NOMO-1 treated with DMSO at 0.1 percent for 48 hours (cell line): ENCODE results near the gene PELI2.
A peak's percentile ranks its signal among the peaks of the same experiment; 100 is the strongest.

ENCODE experiments used
- DNase-seq: peaks from one replicate; lab custom pipeline; 2025; ENCODE audit not compliant: unreplicated experiment; lab: John Stamatoyannopoulos, UW

PELI2 gene

GRCh38 chr14:56333359-56334292, 215.4 kb downstream of the PELI2 start:
- DNase-seq = peak; percentile 62

DNA sequence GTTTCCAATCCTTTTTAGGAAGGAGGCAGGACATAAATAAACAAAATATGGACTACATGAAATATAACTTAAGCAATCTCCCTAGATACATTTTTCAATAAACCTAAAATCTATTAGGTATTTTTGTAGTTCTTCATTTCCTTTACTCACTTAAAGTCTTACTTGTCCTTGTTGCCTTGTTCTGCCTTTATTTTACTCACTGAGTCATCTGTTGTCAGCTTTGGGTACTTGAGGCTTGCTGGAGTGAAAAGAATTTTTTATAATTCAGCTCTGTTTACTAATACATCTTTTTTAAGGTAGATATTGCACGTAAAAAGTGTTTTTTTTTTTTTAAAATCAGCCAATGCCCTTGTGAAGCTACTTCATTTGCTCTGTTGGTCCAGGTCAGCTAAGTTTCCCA, 216.2 kb downstream of the PELI2 start:
- DNase-seq = no peak

- no peak for DNase-seq
Observed at GRCh38 chr14:56338674-56339073, 220.5 kb downstream of the PELI2 start.

- peak; percentile 98 for DNase-seq
Observed at GRCh38 chr14:56339855-56340701, 221.9 kb downstream of the PELI2 start.

DNA sequence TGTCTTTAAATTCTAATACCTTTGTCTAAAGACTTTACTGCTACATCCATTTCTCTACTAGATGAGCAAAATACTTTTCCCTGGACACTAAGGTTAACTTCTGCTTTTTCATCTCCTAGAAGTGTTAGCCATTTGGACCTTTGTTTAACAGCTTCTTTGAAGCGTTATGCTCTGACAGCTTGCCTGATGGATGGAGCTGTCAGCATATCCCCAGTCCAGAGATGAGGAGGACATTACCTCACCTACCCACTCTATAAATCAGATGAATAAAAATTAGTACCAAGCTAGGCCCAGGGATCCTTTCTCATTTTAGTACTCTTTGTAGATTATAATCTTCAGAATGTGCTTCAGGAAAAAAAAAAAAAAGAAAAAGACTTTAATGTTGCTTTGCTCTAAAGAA, 222.7 kb downstream of the PELI2 start:
- DNase-seq = no peak

DNA sequence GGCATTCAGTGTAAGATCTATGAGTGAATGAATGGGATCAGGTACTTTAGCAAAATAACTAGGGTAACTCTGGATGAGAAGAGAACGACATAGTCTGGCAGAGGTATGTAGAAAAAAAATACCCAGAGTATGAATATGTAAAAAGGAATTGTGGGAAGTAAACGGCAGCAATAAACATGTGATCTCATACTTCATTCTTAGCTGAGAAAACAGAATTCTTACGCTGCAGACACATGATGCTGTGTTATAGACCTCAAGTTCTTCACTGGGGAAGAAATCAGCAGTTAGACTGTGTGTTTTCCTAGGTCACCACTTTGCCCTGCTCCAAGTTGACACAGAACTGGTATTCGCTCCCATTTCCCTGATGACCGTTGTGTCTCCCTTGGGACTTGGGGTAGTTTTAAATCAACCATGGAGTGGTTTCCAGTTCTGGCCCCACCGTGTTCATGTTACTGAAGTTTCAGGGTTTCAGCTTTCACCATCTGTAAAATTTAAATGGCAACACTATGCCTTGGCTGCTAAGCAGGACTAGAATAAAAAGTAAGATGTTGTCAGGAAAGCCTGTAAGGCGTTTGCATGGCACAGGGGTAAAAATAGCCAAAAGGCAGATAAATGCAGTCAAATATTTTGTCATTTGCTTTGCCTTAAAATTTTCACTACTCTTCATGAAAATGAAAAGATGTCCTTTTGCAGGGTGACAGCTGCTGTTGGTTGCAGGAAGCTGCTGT, 223.7 kb downstream of the PELI2 start:
- no peak for DNase-seq

- DNase-seq = no peak
Observed at GRCh38 chr14:56342494-56342942, 224.3 kb downstream of the PELI2 start.

DNA sequence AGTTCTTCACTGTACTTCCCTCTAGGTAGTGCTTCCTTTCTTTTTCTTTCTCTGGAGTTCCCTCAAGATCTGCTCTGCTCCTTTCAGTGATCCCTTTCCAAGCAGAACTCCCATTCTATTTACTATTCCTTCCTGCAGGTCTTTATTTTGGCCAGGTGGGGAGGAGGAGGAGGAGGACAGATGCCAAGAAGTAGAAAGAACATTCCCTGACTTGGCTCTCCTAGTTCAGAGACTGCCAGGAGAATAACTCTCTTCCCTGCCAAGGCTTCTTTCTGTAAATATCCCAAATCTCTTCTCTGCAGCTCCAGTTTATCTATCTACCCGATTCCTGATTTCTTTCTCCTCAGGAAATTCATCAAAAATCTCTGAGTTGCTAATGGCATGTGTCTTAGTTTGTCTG, 231.7 kb downstream of the PELI2 start:
- no peak for DNase-seq
